ENCODE measurements around the gene JDP2. TPM values are rescaled to one million over a fixed set of nuclear protein-coding genes. Genes with fewer than 3 reads are reported as not detected.

The JDP2 gene
- total RNA-seq, 1 donor from 2014 or later = 79.5 TPM

GRCh38 chr14:75448209-75448608 is 20.4 kb downstream of the JDP2 start:
- no peaks in the 10 kb centered on the region for H3K79me2 ChIP-seq (ENCODE audit: insufficient read depth, low read length)
- FAIRE-seq (no peak), DNase-seq (ENCODE audit: low read depth) (no peak)
- no peak overlapping the region for H3K4me2 ChIP-seq (ENCODE audit: low read length)
- no peaks in the 10 kb centered on the region for H3K27me3 Mint-ChIP-seq (ENCODE audit: low read depth, unreplicated experiment)
- H3K4me1 Mint-ChIP-seq (ENCODE audit: low read depth, unreplicated experiment) = peaks cover 33% of the 10 kb centered on the region
- no peaks in the 10 kb centered on the region for H3K36me3 ChIP-seq (ENCODE audit: insufficient read depth, low read length)
- no peak overlapping the region for H3K9ac ChIP-seq (ENCODE audit: low read length)
- peaks cover 25% of the 10 kb centered on the region for H3K36me3 Mint-ChIP-seq (ENCODE audit: low read depth, unreplicated experiment)
- H3K4me3 Mint-ChIP-seq (ENCODE audit: unreplicated experiment) = no peak overlapping the region
- peaks cover 18% of the 10 kb centered on the region for H3K4me1 ChIP-seq (ENCODE audit: insufficient read depth, low read length)
- no peaks in the 10 kb centered on the region for H3K9me3 ChIP-seq (ENCODE audit: insufficient read depth, low read depth, low read length)
- no peak overlapping the region for H3K27ac Mint-ChIP-seq (ENCODE audit: unreplicated experiment)
- no peak for TF ChIP-seq EZH2 (IDR thresholded peaks at IDR 0.05; ENCODE audit: insufficient read depth, low read length)
- TF ChIP-seq CTCF (IDR thresholded peaks at IDR 0.05; ENCODE audit: insufficient read depth, low read depth, low read length) = no peak
- H3K27ac ChIP-seq (ENCODE audit: low read depth, low read length) = no peak overlapping the region
- no peaks in the 10 kb centered on the region for H3K9me3 Mint-ChIP-seq (ENCODE audit: unreplicated experiment)
- no peak overlapping the region for H2AFZ ChIP-seq (ENCODE audit: low read depth, low read length)
- H3K4me3 ChIP-seq (ENCODE audit: insufficient read depth, low read depth, low read length) = no peak overlapping the region
- no peaks in the 10 kb centered on the region for H3K27me3 ChIP-seq (ENCODE audit: insufficient read depth, low read length)
- H4K20me1 ChIP-seq (ENCODE audit: insufficient read depth, low read length) = peaks cover 19% of the 10 kb centered on the region

GRCh38 chr14:75449036-75449435 is 21.2 kb downstream of the JDP2 start:
- Histone ChIP-seq H3K9me3 (ENCODE audit: insufficient read depth, low read depth, low read length) (no peaks in the 10 kb centered on the region), H3K4me2 (ENCODE audit: low read length) (no peak overlapping the region), H2AFZ (ENCODE audit: low read depth, low read length) (no peak overlapping the region), H3K9ac (ENCODE audit: low read length) (no peak overlapping the region), H4K20me1 (ENCODE audit: insufficient read depth, low read length) (peaks cover 19% of the 10 kb centered on the region), H3K27ac (ENCODE audit: low read depth, low read length) (no peak overlapping the region), H3K79me2 (ENCODE audit: insufficient read depth, low read length) (no peaks in the 10 kb centered on the region), H3K4me1 (ENCODE audit: insufficient read depth, low read length) (peaks cover 21% of the 10 kb centered on the region), H3K27me3 (ENCODE audit: insufficient read depth, low read length) (no peaks in the 10 kb centered on the region), H3K4me3 (ENCODE audit: insufficient read depth, low read depth, low read length) (no peak overlapping the region), H3K36me3 (ENCODE audit: insufficient read depth, low read length) (no peaks in the 10 kb centered on the region)
- peaks cover 25% of the 10 kb centered on the region for H3K36me3 Mint-ChIP-seq (ENCODE audit: low read depth, unreplicated experiment)
- DNase-seq (ENCODE audit: low read depth) (no peak), FAIRE-seq (no peak)
- no peak overlapping the region for H3K4me3 Mint-ChIP-seq (ENCODE audit: unreplicated experiment)
- TF ChIP-seq EZH2 (IDR thresholded peaks at IDR 0.05; ENCODE audit: insufficient read depth, low read length) (no peak), CTCF (IDR thresholded peaks at IDR 0.05; ENCODE audit: insufficient read depth, low read depth, low read length) (no peak)
- no peaks in the 10 kb centered on the region for H3K9me3 Mint-ChIP-seq (ENCODE audit: unreplicated experiment)
- H3K27ac Mint-ChIP-seq (ENCODE audit: unreplicated experiment) = no peak overlapping the region
- H3K4me1 Mint-ChIP-seq (ENCODE audit: low read depth, unreplicated experiment) = peaks cover 40% of the 10 kb centered on the region
- H3K27me3 Mint-ChIP-seq (ENCODE audit: low read depth, unreplicated experiment) = no peaks in the 10 kb centered on the region

- Histone ChIP-seq H3K27ac (ENCODE audit: low read depth, low read length) (no peak overlapping the region), H3K4me2 (ENCODE audit: low read length) (no peak overlapping the region), H3K9me3 (ENCODE audit: insufficient read depth, low read depth, low read length) (no peaks in the 10 kb centered on the region), H3K4me3 (ENCODE audit: insufficient read depth, low read depth, low read length) (no peak overlapping the region), H3K79me2 (ENCODE audit: insufficient read depth, low read length) (no peaks in the 10 kb centered on the region), H2AFZ (ENCODE audit: low read depth, low read length) (no peak overlapping the region), H3K27me3 (ENCODE audit: insufficient read depth, low read length) (no peaks in the 10 kb centered on the region), H3K36me3 (ENCODE audit: insufficient read depth, low read length) (no peaks in the 10 kb centered on the region), H3K9ac (ENCODE audit: low read length) (no peak overlapping the region), H3K4me1 (ENCODE audit: insufficient read depth, low read length) (peaks cover 21% of the 10 kb centered on the region), H4K20me1 (ENCODE audit: insufficient read depth, low read length) (peaks cover 19% of the 10 kb centered on the region)
- no peaks in the 10 kb centered on the region for H3K9me3 Mint-ChIP-seq (ENCODE audit: unreplicated experiment)
- peaks cover 25% of the 10 kb centered on the region for H3K36me3 Mint-ChIP-seq (ENCODE audit: low read depth, unreplicated experiment)
- H3K27ac Mint-ChIP-seq (ENCODE audit: unreplicated experiment) = no peak overlapping the region
- DNase-seq (ENCODE audit: low read depth) (no peak), FAIRE-seq (no peak)
- no peaks in the 10 kb centered on the region for H3K27me3 Mint-ChIP-seq (ENCODE audit: low read depth, unreplicated experiment)
- TF ChIP-seq CTCF (IDR thresholded peaks at IDR 0.05; ENCODE audit: insufficient read depth, low read depth, low read length) (no peak), EZH2 (IDR thresholded peaks at IDR 0.05; ENCODE audit: insufficient read depth, low read length) (no peak)
- H3K4me3 Mint-ChIP-seq (ENCODE audit: unreplicated experiment) = no peak overlapping the region
- peaks cover 46% of the 10 kb centered on the region for H3K4me1 Mint-ChIP-seq (ENCODE audit: low read depth, unreplicated experiment)
Measured at GRCh38 chr14:75449696-75450095, 21.9 kb downstream of the JDP2 start.
